Fibroblast of villous mesenchyme (primary cell): ENCODE data around the gene CD79A. TPM values are rescaled to one million over a fixed set of nuclear protein-coding genes. Genes with fewer than 3 reads are reported as not detected.

Experiments used
- DNase-seq: peaks from one replicate; pipeline ENCODE4 v3.0.0-alpha.2; 2010; ENCODE audit warnings: low read depth
- H3K4me3 ChIP-seq: 2 replicates; pipeline ENCODE4 v1.5.1; 2011; ENCODE audit warnings: low read depth, mild to moderate bottlenecking, low read length
- total RNA-seq: library from RNA; depleted of rRNA; stranded (reverse); fragments of >200 nt; gene quantifications from 2 replicates; pipeline ENCODE4 v1.2.3, GENCODE V29; 2012
- TF ChIP-seq, protein P1 (sequence below): IDR thresholded peaks from 2 replicates; pipeline ENCODE4 v1.5.1; 2012; ENCODE audit warnings: low read depth, mild to moderate bottlenecking, low read length; ENCODE audit not compliant: insufficient read depth

The CD79A gene
- total RNA-seq, 1 donor = not detected

DNA sequence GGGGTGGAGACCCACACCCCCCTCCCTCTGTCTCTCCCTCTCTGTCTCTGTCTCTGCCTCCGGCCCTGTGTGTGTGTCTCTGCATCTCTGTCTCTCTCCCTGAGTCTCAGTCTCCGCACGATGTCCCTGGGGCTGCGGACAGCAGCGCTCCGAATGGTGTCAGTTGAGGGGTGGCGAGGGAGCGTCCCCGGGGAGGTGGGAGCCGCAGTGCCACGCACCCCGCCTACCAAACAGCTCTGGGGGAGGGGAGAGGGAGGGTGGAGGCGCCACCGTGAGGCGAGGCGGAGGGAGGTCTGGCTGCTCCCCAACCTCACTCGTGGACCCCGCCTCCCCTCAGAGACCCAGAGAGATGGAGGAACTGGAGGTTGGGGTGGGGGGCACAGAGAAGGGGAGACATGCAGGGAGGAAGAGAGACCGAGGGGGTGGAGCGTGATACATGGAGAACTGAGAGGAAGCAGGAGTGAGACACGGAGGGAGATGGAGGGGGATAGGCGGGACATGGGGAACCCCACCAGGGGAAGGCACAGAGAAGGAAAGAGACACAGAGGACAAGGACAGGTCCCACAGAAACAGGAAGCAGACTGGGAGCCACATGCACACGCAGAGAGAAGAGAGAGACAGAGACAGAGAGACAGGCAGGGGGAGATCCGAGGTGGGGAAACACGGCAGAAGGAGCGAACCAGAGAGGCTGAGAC, 44.0 kb downstream of the CD79A start:
- TF ChIP-seq, protein P1, sequence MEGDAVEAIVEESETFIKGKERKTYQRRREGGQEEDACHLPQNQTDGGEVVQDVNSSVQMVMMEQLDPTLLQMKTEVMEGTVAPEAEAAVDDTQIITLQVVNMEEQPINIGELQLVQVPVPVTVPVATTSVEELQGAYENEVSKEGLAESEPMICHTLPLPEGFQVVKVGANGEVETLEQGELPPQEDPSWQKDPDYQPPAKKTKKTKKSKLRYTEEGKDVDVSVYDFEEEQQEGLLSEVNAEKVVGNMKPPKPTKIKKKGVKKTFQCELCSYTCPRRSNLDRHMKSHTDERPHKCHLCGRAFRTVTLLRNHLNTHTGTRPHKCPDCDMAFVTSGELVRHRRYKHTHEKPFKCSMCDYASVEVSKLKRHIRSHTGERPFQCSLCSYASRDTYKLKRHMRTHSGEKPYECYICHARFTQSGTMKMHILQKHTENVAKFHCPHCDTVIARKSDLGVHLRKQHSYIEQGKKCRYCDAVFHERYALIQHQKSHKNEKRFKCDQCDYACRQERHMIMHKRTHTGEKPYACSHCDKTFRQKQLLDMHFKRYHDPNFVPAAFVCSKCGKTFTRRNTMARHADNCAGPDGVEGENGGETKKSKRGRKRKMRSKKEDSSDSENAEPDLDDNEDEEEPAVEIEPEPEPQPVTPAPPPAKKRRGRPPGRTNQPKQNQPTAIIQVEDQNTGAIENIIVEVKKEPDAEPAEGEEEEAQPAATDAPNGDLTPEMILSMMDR = no peak
- no peak for DNase-seq
- no peak overlapping the region for H3K4me3 ChIP-seq

DNA sequence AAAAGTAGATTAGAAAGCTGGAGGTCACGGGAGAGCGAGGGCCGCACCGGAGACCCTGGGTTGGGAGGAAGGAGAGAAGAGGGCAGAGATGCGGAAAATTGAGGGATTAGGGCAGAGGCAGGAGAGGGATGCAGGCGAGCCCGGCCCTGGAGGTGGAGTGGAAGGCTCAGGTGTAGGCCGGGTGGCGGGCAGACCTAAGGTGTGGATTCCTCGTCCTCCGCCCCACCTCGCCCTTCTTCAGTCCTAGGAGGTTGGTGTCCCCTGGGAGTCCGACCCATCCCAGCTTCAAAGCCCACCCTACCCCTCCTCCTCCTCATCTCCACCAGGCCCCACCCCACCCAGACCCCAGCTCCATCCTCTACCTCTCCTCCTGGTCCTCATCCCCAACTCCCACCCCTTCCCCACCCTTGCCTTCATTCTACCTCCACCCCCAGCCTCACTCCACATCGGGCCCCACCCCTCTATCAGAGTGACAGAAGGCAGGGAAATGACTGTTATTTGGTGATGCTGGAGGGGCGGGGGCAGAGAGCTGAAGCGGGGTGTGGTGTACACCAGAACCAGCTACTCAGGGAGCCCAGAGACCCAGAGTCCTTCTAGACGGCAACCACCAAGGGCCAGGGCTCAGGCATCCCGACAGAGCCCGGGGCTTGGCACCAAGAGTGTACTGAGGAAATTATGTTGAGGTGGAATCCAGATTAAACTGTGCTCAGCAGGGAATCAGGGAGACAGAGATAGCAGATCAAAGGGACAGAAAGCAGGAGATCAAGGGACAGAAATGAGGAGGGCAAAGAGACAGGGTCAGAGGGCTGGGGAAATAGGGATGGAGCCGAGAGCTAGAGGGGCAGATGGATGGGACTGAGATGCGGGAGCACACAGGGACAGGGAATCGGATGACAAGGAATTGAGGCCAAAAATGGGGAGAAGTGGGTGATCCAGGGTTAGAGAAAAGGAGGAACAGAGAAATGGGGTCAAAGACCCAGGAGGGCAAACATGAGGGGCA, 44.8 kb downstream of the CD79A start:
- DNase-seq = no peak
- TF ChIP-seq, protein P1 = no peak
- H3K4me3 ChIP-seq = no peak overlapping the region

DNA sequence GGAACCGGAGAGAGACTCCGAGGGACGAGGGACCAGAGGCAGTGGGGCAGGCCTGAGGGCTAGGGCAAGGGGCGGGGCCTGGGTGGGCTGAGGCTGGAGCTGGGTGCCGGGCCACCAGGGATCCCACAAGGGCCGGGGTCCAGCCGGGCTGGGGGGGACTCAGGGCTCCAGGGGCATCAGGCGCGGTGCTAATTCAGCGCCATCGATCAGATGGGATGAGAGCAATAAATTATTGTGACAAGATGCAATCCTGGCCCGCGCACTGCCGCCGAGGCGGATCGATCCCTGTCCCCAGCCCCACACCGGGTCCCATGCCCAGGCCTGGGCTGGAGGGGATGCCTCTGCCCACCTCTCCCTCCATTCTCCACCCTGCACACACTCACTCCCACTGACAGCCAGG, 45.5 kb downstream of the CD79A start:
- no peak for DNase-seq
- TF ChIP-seq, protein P1 = no peak
- no peak overlapping the region for H3K4me3 ChIP-seq

DNA sequence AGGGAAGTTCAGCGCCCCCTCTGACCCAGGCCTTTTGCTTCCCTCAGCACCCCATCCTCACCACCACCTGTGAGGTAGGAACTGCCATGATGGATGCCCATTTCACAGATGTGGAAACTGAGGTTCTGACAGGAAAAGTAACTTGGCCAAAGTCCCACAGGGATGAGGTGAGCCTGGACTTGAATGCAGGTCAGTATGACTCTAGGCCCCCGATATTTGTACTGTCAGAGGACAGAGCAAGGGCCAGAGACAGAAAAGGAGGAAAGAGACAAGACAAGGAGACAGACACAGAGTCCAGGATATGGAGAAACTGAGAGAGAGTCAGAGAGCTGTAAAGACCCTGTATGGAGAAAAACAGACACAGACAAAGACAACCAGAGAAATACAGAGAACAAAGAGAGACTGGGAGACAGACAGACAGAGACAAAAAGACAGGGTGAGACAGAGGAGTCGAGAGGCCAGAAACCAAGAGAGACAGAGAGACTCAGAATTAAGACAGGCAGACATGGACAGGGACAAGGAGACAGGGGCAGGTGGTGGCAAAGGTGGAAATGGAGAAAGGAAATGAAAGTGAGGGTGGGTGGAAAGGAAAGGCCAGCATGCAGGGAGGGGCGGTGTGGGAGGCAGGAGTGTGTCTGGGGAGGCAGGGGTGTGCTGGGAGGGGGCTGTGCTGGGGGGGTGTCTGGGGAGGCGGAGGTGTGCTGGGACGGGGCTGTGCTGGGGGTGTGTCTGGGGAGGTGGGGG, 46.1 kb downstream of the CD79A start:
- no peak for DNase-seq
- TF ChIP-seq, protein P1 = no peak
- H3K4me3 ChIP-seq = no peak overlapping the region

DNA sequence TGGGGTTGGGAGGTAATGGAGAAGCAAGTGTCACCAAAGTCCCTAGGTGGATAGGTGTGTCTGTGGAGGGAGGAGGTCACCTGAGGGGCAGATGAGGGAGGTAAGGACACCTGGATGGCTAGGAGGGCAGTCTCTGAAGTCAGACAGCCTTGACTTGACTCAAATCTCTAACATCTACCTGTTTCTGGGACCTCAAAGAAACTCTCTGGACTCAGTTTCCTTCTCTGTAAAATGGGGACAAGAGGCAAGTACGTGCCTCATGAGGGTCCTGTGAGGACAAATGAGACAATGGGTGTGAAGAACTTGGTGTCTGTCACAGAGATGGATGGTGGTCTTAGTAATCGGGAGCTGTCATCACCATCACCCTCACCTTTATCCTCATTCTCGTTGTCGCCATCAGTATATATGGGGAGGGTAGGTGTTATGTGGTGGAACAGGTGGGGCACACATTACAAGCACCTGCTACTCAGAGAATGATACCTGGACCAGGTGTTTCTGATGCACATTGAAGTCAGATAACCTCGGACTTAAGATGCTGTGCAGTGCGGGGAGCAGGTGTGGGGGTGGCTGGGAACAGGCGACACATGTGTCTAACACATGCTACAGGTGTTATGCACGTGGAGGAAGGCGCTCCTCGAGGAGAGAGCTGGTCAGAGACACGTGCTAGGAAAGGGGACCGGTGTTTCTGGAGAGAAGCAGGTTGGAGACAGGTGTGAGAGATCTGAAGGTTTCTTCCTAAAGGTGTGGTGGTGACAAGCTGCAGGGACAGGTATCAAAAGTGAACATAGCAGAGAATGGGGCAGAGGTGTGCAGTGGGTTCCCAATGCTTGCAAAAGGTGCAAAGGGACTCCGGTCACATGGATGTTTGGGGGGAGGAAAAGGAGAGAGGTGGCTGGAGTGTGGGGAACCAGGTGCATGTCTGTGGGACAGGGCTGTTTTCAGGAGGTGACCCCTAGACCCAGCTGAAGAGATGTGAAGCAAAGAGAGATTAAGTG, 47.4 kb downstream of the CD79A start:
- H3K4me3 ChIP-seq = no peak overlapping the region
- no peak for DNase-seq
- TF ChIP-seq, protein P1 = no peak
